Embryonic facial prominence (tissue), 1 donor: Measurements from ENCODE around the gene RASGRF1.
"Not testable (repeated sequence)": the region's sequence is repeated elsewhere in the genome, so short reads cannot be mapped to it uniquely, and the experiment has no call there.

Source experiments
- DNase-seq: peaks from one replicate; pipeline ENCODE4 v3.0.0-alpha.2; 2016; ENCODE audit errors: extremely low spot score

The RASGRF1 gene

DNA sequence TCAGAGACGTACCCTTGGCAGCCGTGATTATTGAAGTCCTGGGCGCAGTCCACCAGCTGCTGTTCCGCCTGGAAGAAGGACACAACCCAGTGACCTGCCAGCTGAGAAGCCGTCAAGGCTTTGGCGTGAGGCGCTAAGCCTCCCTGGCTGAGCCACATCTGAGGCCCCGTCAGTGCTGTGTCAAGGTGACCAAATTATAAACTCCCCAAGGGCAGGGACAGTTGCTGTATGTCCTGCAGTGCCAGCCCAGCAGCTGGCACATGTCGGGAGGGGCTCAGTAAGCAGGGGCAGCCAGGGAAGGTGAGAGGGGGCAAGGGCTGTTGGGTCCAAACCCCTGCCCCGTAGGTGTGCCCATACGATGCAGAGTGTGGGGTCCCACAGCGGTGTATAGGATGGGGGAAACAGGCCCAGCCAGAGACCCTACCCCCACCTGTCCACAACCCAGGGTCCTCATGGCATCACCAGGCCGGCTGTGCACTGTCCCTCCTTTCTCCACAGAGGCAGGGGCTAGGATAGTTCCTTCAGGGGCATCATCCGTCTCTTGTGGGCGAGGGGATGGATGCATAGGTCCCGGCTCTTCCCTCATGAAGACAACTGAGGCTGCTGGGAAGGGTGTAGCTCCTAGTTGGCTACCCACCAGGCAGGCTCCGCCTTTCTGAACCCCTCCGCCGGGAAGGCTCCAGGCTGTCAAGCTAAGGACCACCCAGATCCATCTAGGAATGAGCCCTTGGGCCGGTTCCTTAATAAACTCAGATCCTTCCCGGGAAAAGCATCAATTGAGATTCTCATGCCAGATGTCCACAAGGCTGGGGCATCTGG is 158.9 kb downstream of the RASGRF1 start:
- no peak for DNase-seq

DNA sequence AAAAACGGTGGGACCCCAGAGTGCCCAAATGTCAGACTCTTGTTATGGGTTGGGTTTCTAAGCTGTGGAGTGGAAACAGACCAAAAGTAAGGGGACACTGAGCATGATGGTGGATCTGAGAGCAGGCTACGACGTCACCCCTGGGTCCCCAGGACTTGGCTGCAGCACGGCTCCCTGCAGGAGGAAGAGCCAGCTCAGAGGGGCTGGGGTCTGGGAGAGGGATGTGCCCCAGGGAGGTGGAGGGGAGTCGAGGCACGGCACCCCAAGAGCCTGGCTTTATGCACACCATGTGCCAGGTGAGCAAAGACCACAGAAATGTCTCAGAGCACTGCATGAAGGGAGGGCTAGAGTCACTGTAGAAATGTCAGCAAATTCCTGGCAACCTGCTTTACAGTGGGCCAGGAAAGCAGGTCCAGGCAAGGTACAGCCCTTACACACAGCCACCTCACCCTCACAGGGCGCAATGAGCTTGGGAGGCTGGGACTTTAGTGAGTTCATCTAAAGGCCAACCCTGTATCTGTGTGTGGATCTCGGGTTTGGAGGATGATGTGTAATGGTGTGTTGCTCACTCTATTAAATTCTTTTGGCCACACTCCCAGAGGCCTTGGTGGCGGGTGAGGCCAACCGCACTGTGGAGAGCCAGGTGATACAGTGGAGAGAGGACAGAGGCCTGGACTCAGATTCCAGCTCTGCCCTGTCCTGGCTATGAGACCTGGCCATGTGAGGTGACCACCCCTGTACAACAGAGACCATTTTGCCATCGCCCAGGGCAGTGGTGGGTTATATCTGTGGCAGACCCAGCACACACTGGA is 159.8 kb downstream of the RASGRF1 start:
- no peak for DNase-seq

GRCh38 chr15:78929536-78930264 is 160.9 kb downstream of the RASGRF1 start:
- DNase-seq, result no peak

DNA sequence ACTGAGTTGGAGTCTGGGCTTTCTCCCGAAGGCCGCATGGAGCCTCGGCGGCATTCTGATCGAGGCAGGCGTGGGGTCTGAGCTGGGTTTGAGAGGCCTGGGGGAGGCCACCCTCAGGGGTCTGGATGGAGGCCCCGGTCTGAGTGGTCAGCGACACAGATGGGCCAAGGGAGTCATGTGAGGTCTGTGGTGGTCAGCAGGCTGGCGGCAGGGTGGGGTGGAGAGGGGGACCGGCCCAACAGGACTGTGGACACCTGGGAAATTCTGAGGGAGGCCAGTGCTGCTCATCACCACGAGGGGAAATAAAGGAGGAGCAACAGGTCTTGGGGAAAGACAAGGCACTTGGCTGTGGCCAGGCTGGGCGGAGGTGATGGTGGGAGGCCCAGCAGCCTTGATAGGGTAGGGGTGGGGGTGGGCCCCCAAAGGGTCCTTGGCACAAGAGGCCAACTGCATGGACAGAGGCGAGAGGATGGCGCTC is 161.9 kb downstream of the RASGRF1 start:
- no peak for DNase-seq

GRCh38 chr15:78928176-78928575 is 162.4 kb downstream of the RASGRF1 start:
- DNase-seq, result not testable (repeated sequence)

DNA sequence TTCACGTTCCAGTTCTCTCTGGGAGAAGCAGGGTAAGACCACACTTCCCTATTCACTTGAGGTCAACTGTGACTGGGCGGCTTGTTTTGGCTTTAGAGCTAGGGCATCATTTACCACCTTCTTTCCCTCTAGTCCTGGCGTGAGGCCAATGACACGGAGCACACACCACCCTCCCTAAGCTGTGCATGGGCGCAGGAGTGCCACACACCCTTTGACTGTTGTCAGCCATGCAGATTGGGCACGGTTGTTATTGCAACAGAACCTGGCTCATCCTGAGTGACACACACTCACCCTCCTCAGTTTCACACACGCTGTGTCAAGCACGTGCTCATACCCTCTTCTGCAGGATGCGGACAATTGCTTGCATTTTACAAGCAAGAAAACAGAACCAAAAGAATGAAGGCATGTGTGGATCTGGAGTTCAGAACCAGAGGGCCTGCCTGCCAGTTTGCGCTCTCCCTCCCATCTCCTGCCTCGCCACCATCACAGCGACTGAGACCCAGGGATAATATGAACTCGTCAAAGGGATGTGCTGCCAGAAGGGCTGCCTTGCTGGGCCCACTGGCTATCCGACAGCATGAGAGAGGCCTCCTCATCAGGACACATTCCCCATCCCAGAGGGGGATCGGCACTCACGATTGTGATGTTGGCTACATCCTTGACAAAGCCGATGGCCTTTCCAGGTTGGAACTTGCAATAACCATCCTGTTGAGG is 163.3 kb downstream of the RASGRF1 start:
- no peak for DNase-seq

GRCh38 chr15:78925956-78926743 is 164.4 kb downstream of the RASGRF1 start:
- no peak for DNase-seq

GRCh38 chr15:78925076-78925624 is 165.4 kb downstream of the RASGRF1 start:
- no peak for DNase-seq

GRCh38 chr15:78923480-78924360 is 166.9 kb downstream of the RASGRF1 start:
- no peak for DNase-seq

DNA sequence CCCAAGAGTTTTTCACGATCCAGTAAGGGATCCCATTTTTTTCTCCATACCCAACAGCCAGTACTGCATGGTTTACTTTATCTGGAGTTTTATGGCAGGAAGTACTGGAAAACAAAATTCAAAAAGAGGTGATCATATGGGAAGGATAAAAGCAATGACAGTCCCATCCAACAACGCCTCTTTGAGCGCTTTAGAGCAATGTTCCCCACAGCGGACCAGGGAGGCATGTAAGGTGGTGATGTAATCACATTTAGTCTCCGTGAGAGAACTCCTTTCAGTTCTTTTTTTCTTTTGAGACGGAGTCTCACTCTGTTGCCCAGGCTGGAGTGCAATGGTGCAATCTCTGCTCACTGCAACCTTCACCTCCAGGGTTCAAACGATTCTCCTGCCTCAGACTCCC is 167.6 kb downstream of the RASGRF1 start:
- no peak for DNase-seq

DNA sequence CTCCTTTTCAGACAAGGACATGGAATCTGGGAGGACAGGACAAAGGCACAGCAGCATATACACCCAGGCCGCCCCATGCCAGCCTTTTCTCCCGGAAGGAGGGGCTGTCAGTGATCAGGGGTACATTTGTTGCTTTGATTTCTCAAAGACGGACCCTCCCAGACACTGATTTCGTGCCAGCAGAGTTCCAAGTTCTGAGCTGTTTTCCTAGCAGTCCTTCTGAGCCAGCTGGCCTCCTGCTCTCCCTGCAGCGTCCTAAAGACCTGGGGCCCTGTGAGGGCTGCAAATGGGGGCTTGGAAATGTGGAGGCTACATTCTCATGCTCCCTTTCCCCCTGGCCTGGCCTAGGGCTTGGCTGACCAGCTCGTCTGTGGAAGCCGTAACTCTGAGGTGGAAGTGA is 168.1 kb downstream of the RASGRF1 start:
- no peak for DNase-seq

DNA sequence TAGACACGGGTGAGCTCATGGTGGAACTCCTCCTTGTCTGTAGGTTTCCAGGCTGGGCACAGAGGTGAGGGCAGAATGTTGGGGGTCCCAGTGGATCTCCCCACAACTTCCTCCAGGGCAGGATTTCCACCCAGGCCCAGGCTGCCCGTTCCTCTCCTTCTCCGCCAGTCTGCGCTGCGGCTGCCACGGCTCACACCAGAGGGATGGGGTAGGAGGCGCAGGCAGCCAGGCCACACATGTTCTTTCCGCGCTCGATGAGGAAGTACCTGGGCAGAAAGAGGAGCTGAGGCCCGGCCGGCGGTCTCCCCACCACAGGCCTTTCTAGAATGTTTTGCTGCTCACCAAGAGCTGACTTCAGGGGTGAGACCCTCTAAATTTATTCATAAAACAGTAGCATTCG is 168.6 kb downstream of the RASGRF1 start:
- DNase-seq, result no peak

DNA sequence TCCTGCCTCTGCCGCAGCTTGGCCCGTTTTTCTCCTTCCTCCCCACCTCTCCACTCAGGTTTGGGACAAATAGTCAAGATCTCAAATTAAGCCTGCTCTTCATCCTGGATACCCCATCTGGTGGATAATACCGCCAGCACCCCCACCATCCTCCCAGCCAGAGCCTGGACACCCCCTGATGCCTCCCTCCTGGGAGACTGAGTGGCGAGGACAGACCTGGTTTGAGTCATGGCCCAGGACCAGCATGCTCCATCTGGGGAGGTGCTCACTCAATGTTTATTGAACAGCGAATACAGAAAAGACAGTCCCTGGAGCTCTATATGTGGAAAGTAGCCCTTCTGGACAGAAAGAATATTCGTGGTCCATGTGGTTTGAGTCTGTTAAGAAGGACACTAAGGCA is 169.1 kb downstream of the RASGRF1 start:
- no peak for DNase-seq

GRCh38 chr15:78917888-78918287 is 172.7 kb downstream of the RASGRF1 start:
- DNase-seq, result no peak

DNA sequence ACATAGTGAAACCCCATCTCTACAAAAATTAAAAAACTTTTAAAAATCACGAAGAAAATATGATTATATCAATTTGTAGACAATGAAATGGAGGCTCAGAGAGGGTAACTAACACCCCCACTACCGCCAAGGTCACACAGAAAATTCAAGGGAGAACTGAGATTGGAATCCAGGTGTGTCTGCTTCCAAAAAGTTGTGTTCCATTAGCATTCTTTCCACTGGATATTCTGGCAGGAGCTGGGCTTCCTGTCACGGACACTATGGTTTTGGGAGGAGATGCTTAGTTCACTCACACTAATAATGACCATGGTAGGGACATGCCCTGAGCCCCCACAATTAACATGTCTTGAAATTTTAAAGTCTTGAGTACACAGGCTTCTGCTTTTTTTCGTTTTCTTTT is 174.5 kb downstream of the RASGRF1 start:
- no peak for DNase-seq

DNA sequence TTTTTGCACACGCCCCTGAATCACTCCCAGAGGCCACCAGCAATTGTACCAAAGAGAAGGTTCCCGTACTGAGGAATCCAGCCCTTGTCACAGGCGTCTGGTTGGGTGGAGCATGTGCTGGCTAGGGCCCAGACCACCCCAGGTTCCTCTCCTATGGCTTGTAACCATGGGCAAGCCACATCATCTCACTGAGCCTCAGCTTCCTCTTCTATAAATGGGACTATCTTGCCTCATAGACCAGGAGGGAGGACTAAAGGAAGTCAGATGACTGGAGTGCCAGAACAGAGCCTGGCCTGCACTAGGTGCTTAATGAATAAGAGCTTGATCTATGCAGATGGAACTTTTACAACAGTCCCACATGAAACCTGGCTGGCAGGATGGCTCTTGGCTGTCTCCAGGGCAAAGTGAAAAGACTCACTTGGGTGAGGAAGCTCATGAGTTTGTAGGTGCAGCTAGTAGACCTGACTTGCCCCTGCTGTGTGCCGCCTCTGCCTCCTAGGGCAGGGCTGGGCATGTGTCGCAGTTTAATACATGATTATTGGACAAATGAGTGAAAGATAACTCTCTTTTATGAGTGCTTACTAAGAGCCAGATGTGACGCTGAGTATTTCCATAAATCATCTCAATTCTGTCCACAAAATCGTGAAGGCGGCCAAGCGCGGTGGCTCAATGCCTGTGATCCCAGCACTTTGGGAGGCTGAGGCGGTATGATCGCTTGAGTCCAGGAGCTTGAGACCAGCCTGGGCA is 175.1 kb downstream of the RASGRF1 start:
- DNase-seq, result no peak

DNA sequence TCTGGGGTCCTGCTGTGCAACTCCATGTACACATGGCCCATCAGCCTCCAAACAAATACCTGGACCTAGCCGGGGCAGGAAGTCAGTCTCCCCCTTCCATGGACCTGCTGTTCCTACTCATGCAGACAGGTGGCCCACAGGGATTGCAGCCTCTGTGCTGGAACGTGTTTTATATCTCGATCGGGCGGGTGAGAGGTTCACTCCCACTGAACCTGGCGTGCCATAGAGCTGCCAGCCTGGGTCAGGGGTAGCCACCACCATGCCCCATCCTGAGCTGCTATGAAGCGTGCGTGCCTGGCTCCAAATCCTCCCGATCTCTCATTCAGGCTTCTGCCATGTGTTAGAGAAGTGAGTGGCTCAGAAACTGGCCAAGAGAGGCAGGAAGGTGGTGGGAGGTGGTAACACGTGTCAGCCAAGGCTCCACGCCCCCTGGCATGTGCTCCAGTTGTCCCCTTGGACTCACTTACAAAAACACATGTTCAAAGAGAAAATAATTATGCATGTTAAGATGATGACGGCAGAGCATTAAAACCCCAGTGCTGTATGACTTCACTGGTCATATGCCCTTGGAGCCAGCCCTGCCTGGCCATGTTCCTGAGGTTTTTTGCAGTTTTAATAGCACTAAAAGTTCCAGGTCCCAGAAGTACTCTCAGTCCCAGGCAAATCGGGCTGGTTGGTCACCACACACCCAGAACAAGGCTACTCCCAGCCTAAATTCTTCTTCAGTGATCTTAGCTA is 176.4 kb downstream of the RASGRF1 start:
- no peak for DNase-seq

GRCh38 chr15:78913012-78913411 is 177.6 kb downstream of the RASGRF1 start:
- DNase-seq, result no peak
